Inflammatory macrophage treated with lipopolysaccharide for 4 hours (primary cell): Measurements from ENCODE around the gene CHRNA3.

Source experiments
- DNase-seq: peaks from one replicate; pipeline ENCODE4 v3.0.0-alpha.2; 2020

The CHRNA3 gene

DNA sequence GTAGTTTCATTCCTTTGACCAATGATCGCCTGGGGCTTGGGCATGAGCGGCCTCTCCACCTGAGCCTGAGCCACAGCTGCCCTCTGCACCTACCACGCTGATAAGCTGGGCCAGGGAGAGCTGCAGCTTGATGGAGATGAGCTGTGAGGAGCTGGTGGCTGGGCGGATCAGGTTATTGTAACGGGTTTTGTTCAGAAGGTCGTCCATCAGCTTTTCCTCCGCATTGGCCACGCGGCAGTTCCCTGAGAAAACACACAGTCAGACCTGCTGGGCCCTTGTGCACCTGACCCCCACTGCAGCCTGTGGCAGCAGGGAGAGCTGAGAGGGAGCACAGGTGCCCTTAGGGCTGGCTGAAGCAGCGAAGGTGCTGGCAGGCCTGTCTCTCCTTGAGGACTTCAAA, 14.6 kb upstream of the CHRNA3 start:
- no peak for DNase-seq

- DNase-seq: no peak
Observed at GRCh38 chr15:78634210-78635145, 13.7 kb upstream of the CHRNA3 start.

- no peak for DNase-seq
Observed at GRCh38 chr15:78633348-78633747, 12.6 kb upstream of the CHRNA3 start.

DNA sequence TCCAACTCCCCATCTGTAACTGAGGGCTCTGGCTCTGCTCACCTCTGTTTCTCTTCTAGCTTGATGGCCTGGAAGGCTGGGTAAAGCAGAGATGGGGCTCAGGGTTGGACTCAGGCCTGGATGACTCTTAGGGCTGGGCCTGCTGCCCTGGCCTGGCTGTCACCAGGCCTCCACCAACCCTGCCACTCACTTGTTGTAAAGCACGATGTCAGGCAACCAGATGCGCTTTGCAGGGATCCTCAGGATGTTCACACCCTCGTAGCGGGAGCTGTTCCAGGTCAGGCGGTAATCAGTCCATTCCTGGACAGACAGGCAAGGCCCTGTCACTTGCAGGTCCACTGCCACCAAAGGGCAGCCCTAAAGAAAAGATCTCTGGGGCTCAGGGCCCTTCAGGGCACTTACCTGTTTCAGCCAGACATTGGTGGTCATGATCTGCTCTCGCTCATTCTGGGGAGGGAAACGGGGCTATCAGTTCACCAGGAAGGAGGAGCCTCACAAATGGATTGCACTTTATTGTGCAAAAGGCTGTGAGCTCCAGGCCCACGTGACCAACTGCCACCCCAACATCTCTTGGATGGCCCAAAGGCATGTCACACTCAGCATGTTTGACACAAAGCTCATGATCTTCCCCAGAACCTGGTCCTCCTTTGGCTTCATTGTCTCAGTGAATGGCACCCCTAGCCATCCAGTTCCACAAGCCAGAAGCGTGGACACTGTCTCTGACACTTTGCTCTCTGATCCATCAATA, 10.3 kb upstream of the CHRNA3 start:
- DNase-seq: no peak

DNA sequence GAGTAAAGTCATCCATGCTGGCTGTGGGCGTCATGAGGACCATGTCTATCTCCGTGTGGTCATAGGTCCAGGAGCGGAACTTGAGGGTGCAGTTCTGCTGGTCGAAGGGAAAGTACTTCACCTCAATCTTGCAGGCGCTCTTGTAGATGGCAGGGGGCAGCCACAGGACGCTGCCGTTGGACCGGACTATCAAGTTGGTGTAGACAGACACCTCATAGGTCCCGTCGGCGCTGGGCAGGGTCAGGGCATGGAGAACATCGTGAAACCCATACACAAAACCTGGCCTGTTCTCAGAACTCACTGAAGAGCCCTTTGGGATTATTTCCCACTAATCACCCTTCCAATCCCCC, 8.9 kb upstream of the CHRNA3 start:
- DNase-seq: no peak

DNA sequence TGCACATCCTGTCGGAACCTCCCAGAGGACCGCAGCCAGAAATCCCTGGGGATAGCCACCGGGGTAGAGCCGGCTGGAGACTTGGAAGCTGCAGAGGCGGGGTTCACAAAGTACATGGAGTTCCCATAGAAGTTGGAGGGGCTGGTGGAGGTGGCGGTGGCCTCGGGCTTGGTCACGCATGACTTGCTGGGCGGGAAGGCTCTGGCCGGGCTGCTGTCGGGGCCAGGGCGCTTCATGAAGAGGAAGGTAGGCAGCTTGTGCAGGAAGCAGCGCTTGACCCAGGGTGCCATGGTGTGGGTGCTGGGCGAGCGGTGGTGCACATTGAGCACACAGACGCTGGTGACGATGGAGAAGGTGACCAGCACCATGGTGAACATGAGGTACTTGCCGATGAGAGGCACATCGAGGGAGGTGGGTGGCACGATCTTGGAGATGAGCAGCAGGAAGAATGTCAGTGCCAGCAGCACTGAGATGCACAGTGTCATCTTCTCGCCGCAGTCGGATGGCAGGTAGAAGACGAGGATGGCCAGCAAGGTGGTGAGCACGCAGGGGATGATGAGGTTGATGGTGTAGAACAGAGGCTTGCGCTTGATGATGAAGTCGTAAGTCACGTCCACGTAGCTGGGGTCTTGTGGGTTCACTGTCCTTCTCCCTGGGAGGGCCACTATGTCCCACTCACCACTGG, 8.4 kb upstream of the CHRNA3 start:
- DNase-seq: no peak

- DNase-seq: no peak
Observed at GRCh38 chr15:78628227-78628626, 7.4 kb upstream of the CHRNA3 start.

DNA sequence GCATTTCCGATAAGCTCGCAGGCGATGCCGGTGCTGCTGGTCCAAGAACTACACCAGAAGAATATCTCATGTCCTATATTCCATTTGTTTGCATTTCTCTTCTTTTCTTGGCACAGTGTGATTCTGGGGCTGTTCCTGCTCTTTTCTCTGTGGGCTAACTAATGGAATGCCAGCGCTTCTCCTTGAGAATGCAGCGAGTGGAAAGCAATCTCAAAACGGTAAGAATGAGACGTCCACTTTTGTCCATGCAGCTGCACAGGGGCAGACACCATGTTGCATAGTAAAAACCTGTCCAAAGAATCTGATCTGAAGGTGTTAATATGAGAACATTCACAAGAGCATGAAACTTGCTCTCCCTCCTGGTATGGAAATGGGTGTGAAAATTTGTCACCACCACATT, 6.6 kb upstream of the CHRNA3 start:
- DNase-seq: no peak

DNA sequence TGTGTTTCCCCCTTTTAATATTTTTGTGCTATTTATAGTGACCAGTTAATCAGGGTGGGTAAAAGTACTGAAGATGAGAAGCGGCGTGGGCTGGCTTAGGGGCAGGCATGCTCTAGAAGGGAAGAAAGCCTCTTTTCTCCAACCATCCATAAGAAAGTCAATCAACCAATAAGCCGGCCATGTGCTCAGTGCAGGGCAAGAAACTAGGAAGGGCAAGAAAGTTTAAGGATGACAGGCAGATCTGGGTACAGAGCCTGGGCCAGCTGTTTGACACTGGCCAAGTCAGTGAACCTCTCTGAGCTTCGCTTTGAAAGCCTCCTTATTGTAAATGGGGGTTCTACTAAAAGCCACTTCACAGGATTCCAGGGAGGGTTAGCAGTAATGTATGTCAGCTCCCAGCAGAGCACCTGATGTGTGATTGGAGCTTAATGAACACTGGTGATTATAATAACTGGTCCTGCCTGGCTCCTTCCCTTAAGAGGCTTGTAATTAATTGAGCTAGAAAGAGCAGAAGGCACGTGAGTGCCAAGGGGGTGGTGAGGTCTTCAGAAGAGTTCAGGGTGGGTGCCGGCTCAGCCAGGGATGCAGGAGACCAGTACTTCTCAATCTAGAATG, 5.7 kb upstream of the CHRNA3 start:
- no peak for DNase-seq

DNA sequence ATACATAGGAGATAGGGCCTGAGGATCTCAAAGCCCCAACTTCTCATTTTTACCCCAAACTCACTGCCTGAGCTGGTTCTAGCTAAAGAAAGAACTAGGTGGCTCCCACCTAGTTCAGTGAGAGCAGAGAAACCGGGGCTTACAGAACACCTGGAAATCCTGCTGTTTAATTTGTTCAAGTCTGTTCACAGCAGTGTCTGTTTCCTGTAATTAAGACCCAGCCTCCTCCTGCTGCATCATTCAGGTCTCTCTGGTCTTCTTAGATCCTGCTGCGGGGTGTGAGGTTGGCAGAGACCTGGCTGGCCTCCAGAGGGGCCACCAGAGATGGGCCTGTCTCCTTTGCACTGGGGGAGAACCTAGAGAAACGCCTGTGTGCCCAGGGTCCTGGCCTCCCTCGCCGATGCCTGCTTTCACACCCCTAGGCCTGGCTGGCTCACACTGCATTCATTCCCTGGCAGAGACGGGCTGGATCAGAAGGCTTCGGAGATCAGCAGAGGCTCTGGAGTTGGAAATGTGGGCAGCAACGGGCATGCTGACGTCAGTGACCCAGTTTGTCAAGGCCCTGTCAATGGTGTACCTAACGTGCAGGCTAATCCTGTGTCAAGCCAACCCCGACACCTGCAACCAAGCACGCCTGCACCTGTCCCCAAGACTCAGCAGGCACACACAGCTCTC, 4.9 kb upstream of the CHRNA3 start:
- DNase-seq: no peak

- DNase-seq: no peak
Observed at GRCh38 chr15:78624651-78625590, 4.1 kb upstream of the CHRNA3 start.

DNA sequence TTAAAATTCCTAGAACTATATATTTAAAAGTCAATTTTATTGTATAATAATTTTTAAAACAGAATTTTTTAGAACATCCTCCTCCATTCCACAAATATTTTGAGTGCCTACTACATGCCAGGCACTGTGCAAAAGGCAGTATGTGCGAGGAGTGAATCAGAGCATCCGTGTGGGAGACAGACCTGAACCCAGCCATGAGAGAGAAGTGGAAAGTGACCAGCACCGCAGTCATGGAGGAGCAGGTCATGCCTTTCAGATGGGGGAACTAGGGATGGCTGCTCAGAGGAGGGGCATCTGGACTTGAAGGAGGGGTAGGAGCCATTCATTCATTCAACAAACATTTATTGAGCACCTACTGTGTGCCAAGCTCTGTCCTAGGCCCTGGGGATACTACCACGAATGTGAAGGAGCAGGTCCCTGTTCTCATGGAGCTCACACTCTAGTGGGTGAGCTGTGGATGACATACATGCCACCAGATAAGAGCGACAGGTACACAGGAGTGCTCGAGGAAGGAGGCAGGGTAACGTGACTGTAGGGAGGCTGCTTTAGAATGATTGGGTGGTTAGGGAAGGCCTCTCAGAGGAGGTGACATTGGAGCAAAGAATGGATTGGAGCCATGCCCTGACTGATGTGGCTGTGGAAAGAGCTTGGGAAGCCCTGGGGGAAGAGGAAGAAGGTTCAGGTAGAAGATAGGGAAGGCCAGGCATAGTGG, 3.1 kb upstream of the CHRNA3 start:
- DNase-seq: no peak

DNA sequence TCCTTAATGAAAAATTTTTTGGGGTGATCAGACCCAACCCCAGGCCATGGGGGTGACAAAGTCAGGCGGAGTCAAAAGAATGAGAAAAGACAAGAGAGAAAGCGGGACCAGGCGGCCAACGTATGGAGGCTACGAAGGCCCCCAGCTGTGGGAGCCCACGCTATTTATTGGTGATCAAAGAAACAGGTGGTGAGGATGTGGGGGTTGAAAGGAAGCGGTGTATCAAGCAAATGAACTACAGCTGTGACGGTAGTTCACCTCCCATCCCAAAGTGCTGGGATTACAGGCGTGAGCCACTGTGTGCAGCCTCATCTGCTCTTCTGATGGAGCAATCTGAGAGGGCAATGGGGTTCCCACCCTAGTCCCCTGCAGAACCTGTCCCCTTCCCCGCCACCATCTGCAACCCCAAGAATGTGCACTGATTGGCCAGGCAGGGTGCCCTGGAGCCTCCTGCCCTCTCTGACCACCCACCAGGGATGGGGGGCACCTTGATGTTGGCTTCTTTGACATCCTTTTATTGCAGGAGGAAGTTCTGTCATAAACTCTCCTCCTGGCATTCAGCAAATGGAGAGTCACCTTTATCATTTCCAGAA, 1.1 kb upstream of the CHRNA3 start:
- no peak for DNase-seq

DNA sequence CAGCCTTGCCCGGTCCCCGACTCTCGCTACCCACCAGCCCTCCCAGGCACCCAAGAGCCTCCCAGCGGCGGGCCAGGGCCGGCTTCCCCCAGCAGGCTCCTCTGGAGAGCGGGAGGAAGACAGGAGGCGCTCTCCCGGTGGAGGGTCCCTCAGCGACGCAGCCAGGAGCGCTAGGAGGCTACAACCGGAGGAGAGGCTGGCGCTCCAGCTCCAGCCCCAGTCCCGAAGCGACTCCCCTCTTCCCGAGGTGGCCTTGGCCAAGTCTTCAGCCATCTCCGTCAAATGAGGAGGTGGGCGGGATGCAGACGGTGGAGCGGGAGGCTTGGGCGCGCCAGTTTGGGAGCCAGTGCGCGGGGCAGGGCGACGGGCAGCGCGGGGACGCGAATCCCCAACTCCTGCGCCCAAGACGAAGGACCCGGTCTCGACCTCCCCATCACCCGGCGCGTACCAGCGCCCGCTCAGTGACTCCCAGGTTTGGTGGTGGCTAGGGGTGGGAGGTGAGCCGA, 722 bp downstream of the CHRNA3 start:
- no peak for DNase-seq

DNA sequence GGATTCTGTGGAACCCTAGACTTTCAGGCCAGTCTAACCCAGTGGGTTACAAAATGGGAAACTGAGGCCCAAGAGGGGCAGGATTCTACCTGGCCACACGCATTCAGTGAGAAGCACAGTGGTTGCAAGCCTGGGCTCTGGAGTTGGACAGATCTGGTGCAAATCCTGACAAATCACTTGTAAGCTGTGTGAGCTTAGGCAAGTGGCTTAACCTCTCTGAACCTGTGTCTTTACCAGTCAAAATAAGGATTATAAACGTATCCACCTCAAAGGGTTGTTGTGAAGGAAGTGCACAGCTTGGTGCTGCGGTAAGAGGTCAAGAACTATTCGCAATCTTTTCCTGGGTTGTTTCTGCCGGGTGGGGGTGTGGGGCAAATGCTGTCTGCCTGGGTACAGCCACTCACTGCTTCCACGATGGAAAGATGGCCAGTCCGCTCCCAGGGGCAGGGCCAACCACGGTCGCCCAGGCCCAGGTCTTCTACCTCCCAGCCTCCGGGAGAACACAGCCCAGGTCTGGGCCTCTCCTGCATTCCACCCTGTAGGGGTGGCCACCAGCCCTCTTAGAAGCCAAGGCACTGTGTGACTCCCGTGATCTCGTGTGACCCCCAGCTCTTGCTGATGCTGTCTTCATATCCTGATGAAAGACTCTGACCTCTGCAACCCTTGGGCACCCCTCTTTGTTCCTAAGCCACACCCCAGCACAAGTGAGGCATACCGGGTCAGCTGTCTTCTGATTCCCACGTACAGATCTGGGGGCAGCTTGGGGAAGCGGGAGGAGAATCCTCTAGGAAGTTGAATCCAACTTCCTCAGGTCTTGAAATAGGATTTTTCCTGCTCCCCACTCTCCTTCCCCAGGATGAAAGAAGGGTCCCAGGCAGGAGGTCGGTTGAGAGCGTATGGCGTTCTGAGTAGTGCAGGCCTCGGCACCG, 1.5 kb downstream of the CHRNA3 start:
- no peak for DNase-seq

DNA sequence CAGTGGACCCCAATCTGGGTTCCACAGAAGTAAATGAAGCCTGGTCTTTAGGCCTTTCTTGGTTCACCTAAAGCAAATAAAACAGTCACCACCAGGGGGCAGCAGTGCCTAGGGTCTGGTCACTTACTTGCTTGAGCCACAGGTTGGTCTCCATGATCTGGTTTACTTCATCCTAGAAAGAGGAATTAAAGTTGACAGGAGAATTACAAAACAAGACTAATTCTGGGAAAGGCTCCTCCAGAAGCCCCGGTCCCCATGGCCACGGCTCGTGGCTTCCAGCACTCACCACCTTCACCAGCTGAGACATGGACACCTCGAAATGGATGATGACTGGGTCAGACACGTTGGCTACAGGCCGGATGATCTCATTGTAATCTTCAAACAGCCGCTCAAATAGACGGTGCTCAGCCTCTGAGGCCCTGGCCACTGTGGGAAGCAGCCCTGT, 2.3 kb downstream of the CHRNA3 start:
- peak; percentile 82 for DNase-seq

DNA sequence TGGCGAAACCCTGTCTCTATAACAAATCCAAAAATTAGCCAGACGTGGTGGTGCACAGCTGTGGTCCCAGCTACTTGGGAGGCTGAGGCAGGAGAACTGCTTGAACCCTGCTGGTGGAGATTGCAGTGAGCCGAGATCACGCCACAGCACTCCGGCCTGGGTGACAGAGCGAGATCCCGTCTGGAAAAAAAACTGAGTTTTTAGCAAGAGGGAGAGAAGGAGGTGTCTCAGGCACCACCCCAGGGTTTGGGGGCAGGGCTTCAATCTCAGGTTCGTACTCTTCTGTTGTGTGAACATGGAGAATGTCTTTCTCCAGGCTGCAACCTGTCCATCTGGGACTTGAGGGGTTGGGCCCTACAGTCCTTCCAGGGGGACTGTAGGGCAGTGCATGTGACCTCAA, 2.7 kb downstream of the CHRNA3 start:
- DNase-seq: no peak

- DNase-seq: no peak
Observed at GRCh38 chr15:78617516-78617915, 3.3 kb downstream of the CHRNA3 start.

DNA sequence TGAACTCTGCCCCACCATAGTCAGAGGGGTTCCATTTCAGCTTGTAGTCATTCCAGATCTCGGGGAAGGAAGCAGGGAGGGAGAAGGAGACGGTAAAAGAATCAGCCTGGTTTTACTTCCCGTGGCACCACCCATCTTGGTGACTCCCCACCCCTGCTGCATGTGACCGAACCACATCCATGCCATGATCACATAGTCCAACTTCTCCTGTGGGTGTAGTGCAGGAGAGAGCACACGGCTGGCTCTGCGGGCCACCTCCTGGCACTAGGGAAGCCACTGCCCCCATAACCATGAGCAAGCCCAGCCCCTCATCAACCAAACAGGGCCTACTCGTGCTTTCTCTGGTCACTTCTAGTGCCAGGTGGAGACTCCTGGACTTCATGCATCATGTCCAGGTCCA, 3.7 kb downstream of the CHRNA3 start:
- DNase-seq: peak; percentile 68
